ENCODE results near the gene CYTH4.
"Not testable (repeated sequence)": the region's sequence is repeated elsewhere in the genome, so short reads cannot be mapped to it uniquely, and the experiment has no call there.

Gene CYTH4

GRCh38 chr22:37249986-37250385, 32.3 kb upstream of the CYTH4 start:
- DNase-seq: no peak

GRCh38 chr22:37251836-37252235, 30.5 kb upstream of the CYTH4 start:
- not testable (repeated sequence) for DNase-seq

GRCh38 chr22:37253126-37253660, 29.1 kb upstream of the CYTH4 start:
- no peak for DNase-seq

GRCh38 chr22:37254209-37254866, 28.0 kb upstream of the CYTH4 start:
- no peak for DNase-seq

- DNase-seq: no peak
These were observed 27.5 kb upstream of the CYTH4 start for GRCh38 chr22:37254867-37255233.

GRCh38 chr22:37255558-37256006, 26.7 kb upstream of the CYTH4 start:
- no peak for DNase-seq

GRCh38 chr22:37256075-37256726, 26.1 kb upstream of the CYTH4 start:
- no peak for DNase-seq

- DNase-seq: no peak
These were observed 24.1 kb upstream of the CYTH4 start for GRCh38 chr22:37258005-37258752.

GRCh38 chr22:37258753-37259401, 23.4 kb upstream of the CYTH4 start:
- DNase-seq: no peak

GRCh38 chr22:37259540-37260029, 22.7 kb upstream of the CYTH4 start:
- no peak for DNase-seq

GRCh38 chr22:37260155-37260795, 22.0 kb upstream of the CYTH4 start:
- DNase-seq: no peak

GRCh38 chr22:37260901-37261336, 21.4 kb upstream of the CYTH4 start:
- no peak for DNase-seq

- DNase-seq: no peak
These were observed 20.0 kb upstream of the CYTH4 start for GRCh38 chr22:37262346-37262745.

- DNase-seq: no peak
These were observed 18.1 kb upstream of the CYTH4 start for GRCh38 chr22:37263966-37264887.

GRCh38 chr22:37266581-37267134, 15.7 kb upstream of the CYTH4 start:
- no peak for DNase-seq

GRCh38 chr22:37267135-37267587, 15.1 kb upstream of the CYTH4 start:
- DNase-seq: peak; percentile 67

- DNase-seq: no peak
These were observed 14.5 kb upstream of the CYTH4 start for GRCh38 chr22:37267661-37268413.

GRCh38 chr22:37269936-37270678, 12.2 kb upstream of the CYTH4 start:
- DNase-seq: no peak
